ES-I3 (cell line): ENCODE results near the gene C1RL.
"Not testable (repeated sequence)": the region's sequence is repeated elsewhere in the genome, so short reads cannot be mapped to it uniquely, and the experiment has no call there.

Experiments used
- H3K36me3 ChIP-seq: 2 replicates; pipeline ENCODE4 v1.6.1; 2013; ENCODE audit warnings: mild to moderate bottlenecking, low read length, control low read depth, moderate library complexity; ENCODE audit not compliant: insufficient read depth
- H3K4me1 ChIP-seq: 2 replicates; pipeline ENCODE4 v1.6.1; 2013; ENCODE audit warnings: mild to moderate bottlenecking, control low read depth, low read length; ENCODE audit not compliant: insufficient read depth
- H3K9ac ChIP-seq: 2 replicates; pipeline ENCODE4 v1.6.1; 2013; ENCODE audit warnings: low read depth, mild to moderate bottlenecking, low read length, moderate library complexity
- H3K9me3 ChIP-seq: 2 replicates; pipeline ENCODE4 v1.6.1; 2013; ENCODE audit warnings: mild to moderate bottlenecking, low read length, moderate library complexity; ENCODE audit not compliant: control insufficient read depth, insufficient read depth

Gene C1RL

GRCh38 chr12:7066596-7066995 lies 42.4 kb downstream of the C1RL start:
- Histone ChIP-seq H3K9me3 (no peaks in the 10 kb centered on the region), H3K9ac (no peak overlapping the region), H3K36me3 (no peaks in the 10 kb centered on the region), H3K4me1 (no peaks in the 10 kb centered on the region)

DNA sequence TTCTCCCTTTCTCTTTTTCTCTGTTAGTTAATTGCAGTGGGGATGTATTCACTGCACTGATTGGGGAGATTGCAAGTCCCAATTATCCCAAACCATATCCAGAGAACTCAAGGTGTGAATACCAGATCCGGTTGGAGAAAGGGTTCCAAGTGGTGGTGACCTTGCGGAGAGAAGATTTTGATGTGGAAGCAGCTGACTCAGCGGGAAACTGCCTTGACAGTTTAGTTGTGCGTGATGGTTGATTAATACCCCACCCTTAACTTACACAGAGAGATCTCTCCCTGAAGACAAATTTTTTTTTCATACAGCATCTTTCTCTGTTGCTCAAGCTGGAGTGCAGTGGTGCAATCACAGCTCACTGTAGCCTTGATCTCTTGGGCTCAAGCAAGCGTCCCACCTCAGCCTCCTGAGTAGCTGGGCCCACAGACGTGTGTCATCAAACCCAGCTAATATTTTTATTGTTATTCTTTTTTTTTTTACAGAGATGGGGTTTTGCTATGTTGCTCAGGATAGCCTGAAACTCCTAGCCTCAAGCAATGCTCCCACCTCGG lies 43.9 kb downstream of the C1RL start:
- H3K4me1 ChIP-seq, result peaks cover 8% of the 10 kb centered on the region
- no peaks in the 10 kb centered on the region for H3K9me3 ChIP-seq
- H3K36me3 ChIP-seq, result no peaks in the 10 kb centered on the region
- H3K9ac ChIP-seq, result no peak overlapping the region

GRCh38 chr12:7064516-7064915 lies 44.5 kb downstream of the C1RL start:
- H3K4me1 ChIP-seq, result peaks cover 8% of the 10 kb centered on the region
- H3K36me3 ChIP-seq, result no peaks in the 10 kb centered on the region
- no peak overlapping the region for H3K9ac ChIP-seq
- H3K9me3 ChIP-seq, result no peaks in the 10 kb centered on the region

DNA sequence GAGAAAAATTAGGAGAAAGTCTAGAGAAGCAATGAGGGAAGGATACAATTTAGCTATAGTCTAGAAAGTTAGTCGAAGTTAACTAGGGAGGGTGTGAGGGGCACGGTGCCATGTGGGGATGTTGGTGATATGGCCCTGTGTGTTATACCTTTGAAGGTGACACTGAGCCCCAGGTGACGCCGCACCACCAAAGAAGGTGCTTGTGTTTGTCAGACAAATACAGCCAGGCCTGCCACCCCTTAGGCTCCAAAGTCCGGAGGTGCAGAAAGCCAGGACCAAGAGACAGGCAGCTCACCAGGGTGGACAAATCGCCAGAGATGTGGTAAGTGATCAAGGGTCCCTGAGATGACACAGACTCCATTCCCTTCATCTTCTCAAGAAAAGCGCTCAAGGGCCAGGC lies 47.4 kb downstream of the C1RL start:
- Histone ChIP-seq H3K4me1 (peaks cover 8% of the 10 kb centered on the region), H3K9ac (no peak overlapping the region), H3K36me3 (no peaks in the 10 kb centered on the region), H3K9me3 (no peaks in the 10 kb centered on the region)

GRCh38 chr12:7061138-7061537 lies 47.9 kb downstream of the C1RL start:
- Histone ChIP-seq H3K36me3 (no peaks in the 10 kb centered on the region), H3K4me1 (peaks cover 8% of the 10 kb centered on the region), H3K9me3 (no peaks in the 10 kb centered on the region), H3K9ac (peak overlapping the region; percentile 17; the same call in 1 of the 2 replicates)

GRCh38 chr12:7060353-7060954 lies 48.6 kb downstream of the C1RL start, which contains the start of gene C1S:
C1S (plus strand) TSS chr12:7060718; CDS start chr12:7061913, 1,195 bp downstream.
- Histone ChIP-seq H3K9me3 (no peaks in the 10 kb centered on the region), H3K36me3 (no peaks in the 10 kb centered on the region), H3K9ac (peak within 1 kb of the TSS; percentile 17; the same call in 1 of the 2 replicates), H3K4me1 (peaks cover 8% of the 10 kb centered on the region)

DNA sequence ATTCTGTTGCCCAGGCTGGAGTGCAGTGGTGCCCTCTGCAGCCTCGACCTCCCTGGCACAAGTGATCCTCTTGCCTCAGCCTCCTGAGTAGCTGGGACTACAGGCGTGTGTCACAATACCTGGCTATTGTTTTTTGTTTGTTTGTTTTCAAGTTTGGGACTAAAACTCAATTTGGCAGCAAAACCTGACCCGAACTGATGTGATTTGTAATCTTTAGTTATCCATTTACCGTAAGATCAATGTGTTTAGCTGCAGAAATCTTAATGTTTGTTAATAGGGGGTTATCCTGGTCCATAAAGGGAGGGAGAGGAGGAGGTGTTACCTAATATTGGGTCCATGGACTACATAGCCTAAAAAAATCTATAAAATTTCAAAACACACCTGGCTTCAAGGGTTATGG lies 49.2 kb downstream of the C1RL start:
- peaks cover 8% of the 10 kb centered on the region for H3K4me1 ChIP-seq
- no peaks in the 10 kb centered on the region for H3K9me3 ChIP-seq
- no peak overlapping the region for H3K9ac ChIP-seq
- H3K36me3 ChIP-seq, result no peaks in the 10 kb centered on the region

DNA sequence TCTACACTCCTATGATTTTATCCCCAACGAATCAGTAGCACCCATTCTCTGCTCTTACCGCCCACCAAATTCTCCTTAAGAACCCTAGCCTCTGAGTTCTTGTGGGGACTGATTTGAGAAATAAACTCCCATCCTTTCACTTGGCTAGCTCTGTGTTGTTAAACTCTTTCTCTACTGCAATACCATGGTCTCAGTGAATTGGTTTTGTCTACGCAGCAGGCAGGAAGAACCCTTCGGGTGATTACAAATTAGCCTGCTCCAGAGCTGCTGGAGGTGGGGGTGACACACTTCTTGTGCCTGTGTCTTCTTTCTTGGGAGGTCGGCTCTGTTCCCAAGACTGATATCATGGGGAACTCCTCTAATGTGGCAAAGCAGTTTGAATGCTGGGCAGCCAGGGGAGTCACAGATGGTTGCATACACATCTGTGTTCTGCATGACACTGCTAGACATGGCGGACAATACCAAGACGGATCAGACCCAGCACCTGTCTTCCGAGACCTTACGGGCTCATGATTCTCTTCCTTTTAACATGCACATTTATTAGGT lies 50.1 kb downstream of the C1RL start:
- no peak overlapping the region for H3K9ac ChIP-seq
- H3K9me3 ChIP-seq, result no peaks in the 10 kb centered on the region
- H3K4me1 ChIP-seq, result peaks cover 8% of the 10 kb centered on the region
- H3K36me3 ChIP-seq, result no peaks in the 10 kb centered on the region

DNA sequence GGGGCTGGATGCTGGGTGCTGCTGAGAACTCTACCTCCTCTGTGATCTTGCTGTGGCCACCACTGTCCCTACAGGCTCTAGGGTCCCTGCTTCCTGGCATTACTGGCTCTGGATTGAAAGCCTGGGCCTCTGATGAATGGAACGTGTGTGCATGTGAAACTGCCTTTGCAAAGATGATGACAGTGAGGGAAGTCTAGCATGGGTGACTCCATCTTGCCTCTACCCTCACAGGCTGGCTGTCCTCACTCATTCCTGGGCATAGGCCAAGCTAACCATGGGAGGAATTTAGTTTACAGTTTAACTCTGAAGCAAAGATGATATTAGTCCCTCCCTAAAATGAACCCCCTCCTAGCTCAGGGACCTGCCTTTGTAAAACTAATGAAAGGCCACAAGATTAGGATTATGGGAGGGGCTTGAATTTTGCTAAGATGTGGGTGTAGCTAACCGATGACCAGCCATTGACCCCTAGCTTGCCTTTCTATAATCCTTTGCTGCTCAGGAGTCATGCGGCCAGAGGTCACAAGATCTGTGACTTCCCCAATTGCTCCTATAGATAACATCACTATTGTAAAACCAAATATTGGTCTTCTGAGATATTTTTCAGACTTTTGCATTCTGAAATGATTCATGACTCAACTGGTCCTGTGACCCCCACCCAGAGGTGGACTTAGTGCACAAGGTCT lies 50.7 kb downstream of the C1RL start:
- Histone ChIP-seq H3K9ac (no peak overlapping the region), H3K4me1 (peaks cover 8% of the 10 kb centered on the region), H3K36me3 (no peaks in the 10 kb centered on the region), H3K9me3 (no peaks in the 10 kb centered on the region)

- H3K9ac ChIP-seq, H3K4me1 ChIP-seq, H3K36me3 ChIP-seq, H3K9me3 ChIP-seq: not testable (repeated sequence)
Observed at GRCh38 chr12:7055736-7056135, 53.3 kb downstream of the C1RL start.

DNA sequence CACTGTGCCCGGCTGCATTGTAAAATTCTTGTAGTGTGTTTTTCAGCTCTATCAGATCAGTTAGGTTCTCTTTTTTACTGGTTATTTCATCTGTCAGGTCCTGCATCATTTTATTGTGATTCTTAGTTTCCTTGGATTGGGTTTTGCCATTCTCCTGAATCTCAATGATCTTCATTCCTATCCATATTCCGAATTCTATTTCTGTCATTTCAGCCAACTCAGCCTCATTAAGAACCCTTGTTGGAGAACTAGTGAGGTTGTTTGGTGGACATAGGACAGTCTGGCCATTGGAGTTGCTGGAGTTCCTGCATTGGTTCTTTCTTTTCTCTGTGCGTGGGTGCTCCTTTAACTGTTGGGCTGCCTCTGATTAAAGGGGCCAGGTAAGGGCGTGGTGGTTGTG lies 54.1 kb downstream of the C1RL start:
- H3K9ac ChIP-seq, result no peak overlapping the region
- no peaks in the 10 kb centered on the region for H3K9me3 ChIP-seq
- no peaks in the 10 kb centered on the region for H3K4me1 ChIP-seq
- no peaks in the 10 kb centered on the region for H3K36me3 ChIP-seq

GRCh38 chr12:7049973-7050372 lies 59.0 kb downstream of the C1RL start:
- not testable (repeated sequence) for H3K36me3 ChIP-seq, H3K9ac ChIP-seq, H3K9me3 ChIP-seq, H3K4me1 ChIP-seq

GRCh38 chr12:7049445-7049951 lies 59.5 kb downstream of the C1RL start:
- H3K36me3 ChIP-seq, H3K9me3 ChIP-seq: not testable (repeated sequence)

GRCh38 chr12:7047306-7047705 lies 61.7 kb downstream of the C1RL start:
- H3K4me1 ChIP-seq, result no peaks in the 10 kb centered on the region
- no peaks in the 10 kb centered on the region for H3K36me3 ChIP-seq
- H3K9me3 ChIP-seq, result no peaks in the 10 kb centered on the region
- H3K9ac ChIP-seq, result no peak overlapping the region

More at GRCh38 chr12:7049445-7049951, 59.5 kb downstream of the C1RL start:
- H3K9ac ChIP-seq, H3K4me1 ChIP-seq: not testable (repeated sequence)
